ENCODE measurements around the gene FNDC3B.

GRCh38 chr3:172323894-172324610 lies 284.7 kb downstream of the FNDC3B start:
- TF ChIP-seq CTCF (IDR thresholded peaks at IDR 0.05) = no peak
- no peak for TF ChIP-seq POLR2A (IDR thresholded peaks at IDR 0.05; ENCODE audit: low read length)
- no peak for TF ChIP-seq HDAC2 (IDR thresholded peaks at IDR 0.05)
- no peak for TF ChIP-seq JUN (IDR thresholded peaks at IDR 0.05)
- TF ChIP-seq EP300 (IDR thresholded peaks at IDR 0.05) = peak in 1 of 2 experiments; percentile 23; a peak in 1 of 5 replicates
- no peak for TF ChIP-seq RFX5 (IDR thresholded peaks at IDR 0.05)
- TF ChIP-seq MYC (IDR thresholded peaks at IDR 0.05; ENCODE audit: borderline replicate concordance, low read length) = no peak

Data from A549 (cell line).